ENCODE results near the gene STING1. TPM values are rescaled to one million over a fixed set of nuclear protein-coding genes. Genes with fewer than 3 reads are reported as not detected.

The STING1 gene
- total and polyA plus RNA-seq, 4 experiments from 2014 or later, result 124 to 176 (median 143) TPM

DNA sequence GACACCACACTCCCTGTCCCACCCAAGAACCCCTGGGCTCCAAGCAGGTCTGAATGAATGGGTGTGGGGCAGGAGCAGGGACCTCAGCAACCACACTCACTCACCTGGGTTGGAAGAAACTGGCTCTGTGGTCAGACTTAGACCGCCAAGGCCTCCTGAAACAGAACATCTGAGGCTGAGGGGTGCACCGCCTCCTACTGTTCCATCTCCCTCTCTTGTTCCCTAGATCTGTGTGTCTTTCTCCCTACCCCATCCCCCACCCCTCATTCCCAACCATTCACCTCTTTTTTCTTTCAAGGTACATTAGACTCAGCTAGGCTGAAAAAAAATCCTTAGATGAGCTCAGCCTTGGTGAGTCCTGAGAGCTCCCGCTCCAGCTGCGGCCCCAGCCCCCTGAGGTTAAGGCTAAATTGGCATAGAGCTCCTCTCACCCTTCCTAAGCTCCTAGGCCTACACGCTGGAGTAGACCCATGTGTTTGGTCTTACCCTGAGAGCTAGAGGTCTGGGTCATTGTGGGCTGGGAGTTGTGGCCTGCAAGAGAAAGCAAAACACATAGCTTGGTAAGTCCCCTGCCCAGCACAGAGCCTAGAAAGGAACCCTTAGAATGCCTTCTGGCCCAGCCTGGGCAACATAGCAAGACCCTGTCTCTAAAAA, 24.8 kb downstream of the STING1 start:
- H3K4me1 ChIP-seq (ENCODE audit: insufficient read depth, low read length), result peaks cover 65% of the 10 kb centered on the region
- H3K36me3 ChIP-seq (ENCODE audit: insufficient read depth, low read length), result no peaks in the 10 kb centered on the region
- Mint-ChIP-seq H3K36me3 (no peaks in the 10 kb centered on the region), H3K9me3 (peaks cover 0 to 2% (median 0%) of the 10 kb centered on the region in 8 donors), H3K4me3 (peak overlapping the region in 3 of 8 donors; percentile 47 to 52 (median 50)), H3K27me3 (no peaks in the 10 kb centered on the region), H3K4me1 (peaks cover 42 to 71% (median 57%) of the 10 kb centered on the region in 4 donors), H3K27ac (peak overlapping the region; percentile 78 to 98 (median 94))
- H3K27me3 ChIP-seq (ENCODE audit: insufficient read depth, low read length), result no peaks in the 10 kb centered on the region
- intact Hi-C loops (cut with micrococcal nuclease), result loop anchor here (1.0 kb wide), 5 partner anchors 13 to 56 kb away; partner anchors contain the start of genes DNAJC18 and STING1
- peak in 1 of 5 donors; percentile 58 for DNase-seq
- no peaks in the 10 kb centered on the region for H3K9me3 ChIP-seq (ENCODE audit: control insufficient read depth in 1 of 2, low read length in 2 of 2)
- no peak overlapping the region for H3K4me3 ChIP-seq (ENCODE audit: low read length in 2 of 2)
- POLR2A ChIA-PET (ENCODE audit: partially characterized antibody), result interaction anchor here (0.5 to 10.1 kb wide), 11 partner anchors 10 to 182 kb away, joined by 3 to 171 read pairs (median 7); partner anchors contain the start of genes DNAJC18, SMIM33 and STING1
- CTCF ChIA-PET (ENCODE audit: partially characterized antibody), result interaction anchor here (0.6 to 3.6 kb wide), 13 partner anchors 10 to 348 kb away, joined by 3 to 32 read pairs (median 4); partner anchors contain the start of genes DNAJC18 and STING1
- peak overlapping the region; percentile 26 for H3K27ac ChIP-seq (ENCODE audit: low read depth, low read length)

DNA sequence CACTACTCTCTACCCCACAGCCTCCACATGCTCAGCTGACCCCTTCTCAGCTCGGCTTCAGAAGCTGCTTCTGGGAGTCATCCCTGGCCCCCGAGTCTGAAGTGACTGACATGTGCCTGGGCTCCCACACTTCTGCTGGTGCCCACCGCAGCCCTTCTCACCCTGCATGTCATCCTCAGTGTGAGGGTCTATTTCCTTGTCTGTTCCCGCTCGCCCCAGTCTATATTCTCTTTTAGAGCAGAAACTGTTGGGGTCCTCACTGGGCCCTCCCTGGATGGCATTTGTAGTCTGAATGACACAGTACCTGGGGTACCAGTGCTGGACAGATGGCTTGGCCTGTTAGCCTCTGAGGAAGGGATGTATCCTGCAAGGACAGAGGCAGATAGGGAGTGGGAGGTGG, 25.3 kb downstream of the STING1 start:
- Histone ChIP-seq H3K27ac (ENCODE audit: low read depth, low read length) (no peak overlapping the region), H3K4me3 (ENCODE audit: low read length in 2 of 2) (no peak overlapping the region), H3K36me3 (ENCODE audit: insufficient read depth, low read length) (no peaks in the 10 kb centered on the region), H3K4me1 (ENCODE audit: insufficient read depth, low read length) (peaks cover 68% of the 10 kb centered on the region), H3K27me3 (ENCODE audit: insufficient read depth, low read length) (no peaks in the 10 kb centered on the region), H3K9me3 (ENCODE audit: control insufficient read depth in 1 of 2, low read length in 2 of 2) (no peaks in the 10 kb centered on the region)
- Mint-ChIP-seq H3K9me3 (peaks cover 0 to 2% (median 0%) of the 10 kb centered on the region in 8 donors), H3K27me3 (no peaks in the 10 kb centered on the region), H3K4me1 (peaks cover 42 to 71% (median 57%) of the 10 kb centered on the region in 4 donors), H3K27ac (peak overlapping the region; percentile 78 to 98 (median 91)), H3K36me3 (no peaks in the 10 kb centered on the region), H3K4me3 (peak overlapping the region in 3 of 8 donors; percentile 17 to 52 (median 26))
- POLR2A ChIA-PET (ENCODE audit: partially characterized antibody), result interaction anchor here (3.6 to 10.1 kb wide), 3 partner anchors 13 to 24 kb away, joined by 54 to 171 read pairs (median 82); partner anchors contain the start of genes DNAJC18, SMIM33 and STING1
- CTCF ChIA-PET (ENCODE audit: partially characterized antibody), result interaction anchor here (0.6 to 3.6 kb wide), 9 partner anchors 9 to 349 kb away, joined by 3 to 32 read pairs (median 6); partner anchors contain the start of genes DNAJC18 and STING1
- intact Hi-C loops (cut with micrococcal nuclease), result no loop called here
- no peak for DNase-seq

DNA sequence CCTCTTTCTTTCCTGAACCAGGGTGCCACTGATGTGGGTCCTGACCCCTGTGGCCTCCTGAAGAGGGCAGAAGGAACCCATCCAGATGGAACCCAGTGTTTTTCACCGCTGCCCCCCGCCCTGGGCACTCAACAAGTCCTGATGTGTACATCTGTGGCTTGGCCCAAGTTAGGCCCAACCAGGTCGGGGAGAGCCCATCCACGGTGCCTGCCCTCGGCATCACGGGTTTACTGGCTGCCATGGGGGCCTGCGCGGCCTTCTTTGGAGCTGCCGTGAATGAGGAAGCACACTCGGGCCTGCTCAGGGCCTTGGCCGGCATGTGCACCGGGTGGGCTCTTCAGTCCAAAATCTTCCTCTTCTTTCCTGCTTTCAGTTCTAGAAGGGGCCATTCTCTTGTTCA, 25.8 kb downstream of the STING1 start:
- DNase-seq, result no peak
- Mint-ChIP-seq H3K27ac (peak overlapping the region; percentile 78 to 98 (median 92)), H3K4me1 (peaks cover 42 to 71% (median 57%) of the 10 kb centered on the region in 4 donors), H3K27me3 (no peaks in the 10 kb centered on the region), H3K9me3 (peaks cover 0 to 2% (median 0%) of the 10 kb centered on the region in 8 donors), H3K36me3 (no peaks in the 10 kb centered on the region), H3K4me3 (peak overlapping the region in 1 of 8 donors; percentile 26)
- no peaks in the 10 kb centered on the region for H3K27me3 ChIP-seq (ENCODE audit: insufficient read depth, low read length)
- no peaks in the 10 kb centered on the region for H3K9me3 ChIP-seq (ENCODE audit: control insufficient read depth in 1 of 2, low read length in 2 of 2)
- intact Hi-C loops (cut with micrococcal nuclease), result no loop called here
- H3K36me3 ChIP-seq (ENCODE audit: insufficient read depth, low read length), result no peaks in the 10 kb centered on the region
- ChIA-PET POLR2A (ENCODE audit: partially characterized antibody) (interaction anchor here (0.6 to 10.1 kb wide), 6 partner anchors 13 to 103 kb away, joined by 3 to 171 read pairs (median 4); partner anchors contain the start of genes DNAJC18 and STING1), CTCF (ENCODE audit: partially characterized antibody) (interaction anchor here (1.1 kb wide), 1 partner anchor 34 kb away, joined by 4 read pairs; no protein-coding TSS in a partner anchor)
- no peak overlapping the region for H3K27ac ChIP-seq (ENCODE audit: low read depth, low read length)
- no peak overlapping the region for H3K4me3 ChIP-seq (ENCODE audit: low read length in 2 of 2)
- H3K4me1 ChIP-seq (ENCODE audit: insufficient read depth, low read length), result peaks cover 73% of the 10 kb centered on the region

DNA sequence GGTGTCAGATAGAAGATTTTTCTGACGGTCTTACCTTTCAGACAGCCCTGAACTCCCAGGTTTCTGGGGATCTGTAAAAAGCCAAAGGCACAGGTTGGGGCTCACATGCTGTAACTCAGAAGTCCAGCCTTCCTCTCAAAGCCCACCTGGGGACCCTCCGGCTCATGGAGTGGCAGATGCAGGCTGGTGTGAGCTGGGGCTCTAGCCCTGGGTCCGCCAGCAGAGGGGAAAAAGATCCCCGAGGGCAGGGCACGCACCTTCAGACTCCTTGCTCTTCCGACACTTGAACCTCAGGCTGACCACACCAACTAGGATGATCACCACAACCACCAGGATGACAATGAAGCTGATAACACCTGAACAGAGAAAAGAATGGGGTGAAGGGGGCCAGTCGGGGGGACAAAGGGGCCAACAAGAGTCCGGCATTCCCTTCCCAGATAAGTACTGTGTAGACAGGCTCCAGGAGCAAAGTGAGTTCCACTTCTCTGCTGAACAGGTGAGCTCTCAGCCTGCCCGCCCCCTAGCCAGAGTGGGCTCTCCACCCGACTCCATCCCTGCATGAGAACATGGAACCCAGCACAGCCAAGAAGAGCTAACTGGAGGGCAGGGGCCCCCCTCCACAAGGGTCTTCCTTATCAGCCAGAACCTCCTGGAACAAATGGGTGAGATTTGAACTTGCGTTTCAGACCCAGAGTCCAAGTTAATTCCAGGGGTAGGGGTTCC, 27.8 kb downstream of the STING1 start:
- Histone ChIP-seq H3K4me1 (ENCODE audit: insufficient read depth, low read length) (peaks cover 68% of the 10 kb centered on the region), H3K27ac (ENCODE audit: low read depth, low read length) (no peak overlapping the region), H3K27me3 (ENCODE audit: insufficient read depth, low read length) (no peaks in the 10 kb centered on the region), H3K4me3 (ENCODE audit: low read length in 2 of 2) (no peak overlapping the region), H3K9me3 (ENCODE audit: control insufficient read depth in 1 of 2, low read length in 2 of 2) (no peaks in the 10 kb centered on the region), H3K36me3 (ENCODE audit: insufficient read depth, low read length) (no peaks in the 10 kb centered on the region)
- peaks cover 32 to 57% (median 45%) of the 10 kb centered on the region in 4 donors for H3K4me1 Mint-ChIP-seq
- no peaks in the 10 kb centered on the region for H3K27me3 Mint-ChIP-seq
- POLR2A ChIA-PET (ENCODE audit: partially characterized antibody), result interaction anchor here (1.2 to 10.1 kb wide), 4 partner anchors 11 to 27 kb away, joined by 3 to 171 read pairs (median 13); partner anchors contain the start of genes DNAJC18, SMIM33 and STING1
- peak overlapping the region; percentile 77 to 95 (median 85) for H3K27ac Mint-ChIP-seq
- H3K9me3 Mint-ChIP-seq, result peaks cover 0 to 2% (median 0%) of the 10 kb centered on the region in 8 donors
- peak overlapping the region in 1 of 8 donors; percentile 2 for H3K4me3 Mint-ChIP-seq
- no peaks in the 10 kb centered on the region for H3K36me3 Mint-ChIP-seq
- DNase-seq, result no peak
- CTCF ChIA-PET (ENCODE audit: partially characterized antibody), result interaction anchor here (1.3 to 2.1 kb wide), 2 partner anchors 32 to 59 kb away, joined by 4 to 9 read pairs; no protein-coding TSS in a partner anchor
- intact Hi-C loops (cut with micrococcal nuclease), result no loop called here

DNA sequence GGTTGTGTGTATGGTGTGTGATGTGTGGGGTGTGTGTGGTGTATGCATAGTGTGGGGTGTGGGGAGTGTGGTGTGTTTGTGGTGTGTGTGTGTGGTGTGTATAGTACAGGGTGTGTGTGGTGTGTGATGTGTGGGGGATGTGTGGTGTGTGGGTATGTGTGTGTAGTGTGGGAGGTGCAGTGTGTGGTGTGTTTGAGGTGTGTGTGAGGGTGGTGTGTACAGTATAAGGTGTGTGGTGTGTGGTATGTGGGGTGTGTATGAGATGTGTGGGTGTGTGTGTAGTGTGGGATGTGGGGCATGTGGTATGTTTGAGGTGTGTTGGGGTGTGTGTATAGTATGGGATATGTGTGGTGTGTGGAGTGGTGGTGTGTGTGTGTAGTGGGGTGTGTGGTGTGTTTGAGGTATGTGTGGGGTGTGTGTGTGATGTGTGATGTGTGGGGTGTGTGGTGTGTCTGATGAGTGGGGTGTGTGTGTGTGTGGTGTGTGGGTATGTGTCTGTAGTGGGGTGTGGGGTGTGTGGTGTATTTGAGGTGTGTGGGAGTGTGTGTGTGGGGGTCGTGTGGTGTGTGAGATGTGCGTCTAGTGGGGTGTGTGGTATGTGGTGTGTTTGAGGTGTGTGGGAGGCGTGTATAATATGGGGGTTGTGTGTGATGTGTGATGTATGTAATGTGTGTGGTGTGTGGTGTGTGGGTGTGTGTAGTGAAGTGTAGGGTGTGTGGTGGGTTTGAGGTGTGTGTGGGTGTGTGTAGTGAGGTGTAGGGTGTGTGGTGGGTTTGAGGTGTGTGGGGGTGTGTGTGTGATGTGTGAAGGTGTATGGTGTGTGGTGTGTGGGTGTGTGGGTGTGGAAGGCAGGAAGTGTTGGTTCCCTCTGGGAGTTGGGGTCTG, 28.6 kb downstream of the STING1 start:
- DNase-seq, result no peak
- H3K4me1 Mint-ChIP-seq, result peaks cover 27 to 51% (median 40%) of the 10 kb centered on the region in 4 donors
- H3K9me3 ChIP-seq (ENCODE audit: control insufficient read depth in 1 of 2, low read length in 2 of 2), result no peaks in the 10 kb centered on the region
- H3K27ac Mint-ChIP-seq, result peak overlapping the region; percentile 8 to 91 (median 83)
- H3K27me3 ChIP-seq (ENCODE audit: insufficient read depth, low read length), result no peaks in the 10 kb centered on the region
- H3K4me3 ChIP-seq (ENCODE audit: low read length in 2 of 2), result no peak overlapping the region
- peak overlapping the region; percentile 1 for H3K27ac ChIP-seq (ENCODE audit: low read depth, low read length)
- no peaks in the 10 kb centered on the region for H3K36me3 ChIP-seq (ENCODE audit: insufficient read depth, low read length)
- intact Hi-C loops (cut with micrococcal nuclease), result no loop called here
- ChIA-PET CTCF (ENCODE audit: partially characterized antibody) (interaction anchor here (1.3 kb wide), 1 partner anchor 31 kb away, joined by 4 read pairs; no protein-coding TSS in a partner anchor), POLR2A (ENCODE audit: partially characterized antibody) (interaction anchor here (1.2 to 10.1 kb wide), 3 partner anchors 10 to 28 kb away, joined by 3 to 171 read pairs (median 23); partner anchors contain the start of genes DNAJC18, SMIM33 and STING1)
- peaks cover 0 to 2% (median 0%) of the 10 kb centered on the region in 8 donors for H3K9me3 Mint-ChIP-seq
- peaks cover 60% of the 10 kb centered on the region for H3K4me1 ChIP-seq (ENCODE audit: insufficient read depth, low read length)
- peak overlapping the region in 1 of 8 donors; percentile 2 for H3K4me3 Mint-ChIP-seq
- H3K27me3 Mint-ChIP-seq, result no peaks in the 10 kb centered on the region
- H3K36me3 Mint-ChIP-seq, result no peaks in the 10 kb centered on the region

DNA sequence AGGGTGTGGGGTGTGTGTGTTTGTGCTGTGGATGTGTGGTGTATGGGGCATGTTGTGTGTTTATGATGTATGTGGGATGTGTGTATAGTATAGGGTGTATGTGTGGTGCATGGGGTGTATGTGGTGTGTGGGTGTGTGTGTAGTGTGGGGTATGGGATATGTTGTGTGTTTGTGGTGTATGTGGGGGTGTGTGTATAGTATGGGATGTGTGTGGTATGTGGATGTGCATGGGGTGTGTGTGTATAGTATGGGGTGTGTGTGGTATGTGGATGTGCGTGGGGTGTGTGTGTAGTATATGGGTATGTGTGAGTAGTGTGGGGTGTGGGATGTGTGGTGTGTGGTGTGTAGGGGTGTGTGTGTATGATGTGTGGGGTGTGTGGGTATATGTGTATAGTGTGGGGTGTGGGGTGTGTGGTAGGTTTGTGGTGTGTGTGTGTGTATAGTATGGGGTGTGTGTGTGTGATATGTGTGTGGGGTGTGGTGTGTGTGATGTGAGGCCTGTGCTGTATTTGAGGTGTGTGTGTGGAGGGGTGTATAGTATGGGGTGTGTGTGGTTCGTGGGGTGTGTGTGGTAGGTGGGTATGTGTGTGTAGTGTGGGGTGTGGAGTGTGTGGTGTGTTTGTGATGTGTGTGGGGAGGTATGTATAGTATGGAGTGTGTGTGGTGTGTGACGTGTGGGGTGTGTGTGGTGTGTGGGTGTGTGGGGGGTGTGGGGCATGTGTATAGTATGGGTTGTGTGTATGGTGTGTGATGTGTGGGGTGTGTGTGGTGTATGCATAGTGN, 30.5 kb downstream of the STING1 start:
- H3K27me3 Mint-ChIP-seq, result no peaks in the 10 kb centered on the region
- peaks cover 51% of the 10 kb centered on the region for H3K4me1 ChIP-seq (ENCODE audit: insufficient read depth, low read length)
- POLR2A ChIA-PET (ENCODE audit: partially characterized antibody), result no interaction called here
- intact Hi-C loops (cut with micrococcal nuclease), result no loop called here
- H3K27ac ChIP-seq (ENCODE audit: low read depth, low read length), result no peak overlapping the region
- no peaks in the 10 kb centered on the region for H3K36me3 ChIP-seq (ENCODE audit: insufficient read depth, low read length)
- no peak overlapping the region for H3K4me3 Mint-ChIP-seq
- no peak overlapping the region for H3K27ac Mint-ChIP-seq
- DNase-seq, result no peak
- no peaks in the 10 kb centered on the region for H3K36me3 Mint-ChIP-seq
- no peaks in the 10 kb centered on the region for H3K9me3 ChIP-seq (ENCODE audit: control insufficient read depth in 1 of 2, low read length in 2 of 2)
- H3K4me3 ChIP-seq (ENCODE audit: low read length in 2 of 2), result no peak overlapping the region
- H3K27me3 ChIP-seq (ENCODE audit: insufficient read depth, low read length), result no peaks in the 10 kb centered on the region
- peaks cover 27 to 50% (median 40%) of the 10 kb centered on the region in 4 donors for H3K4me1 Mint-ChIP-seq
- H3K9me3 Mint-ChIP-seq, result no peaks in the 10 kb centered on the region
- CTCF ChIA-PET (ENCODE audit: partially characterized antibody), result no interaction called here
